PC-3 (cell line): ENCODE data around the gene ZBTB24. TPM values are rescaled to one million over a fixed set of nuclear protein-coding genes. Genes with fewer than 3 reads are reported as not detected.
A peak's percentile ranks its signal among the peaks of the same experiment; 100 is the strongest.
"Not testable (repeated sequence)": the region's sequence is repeated elsewhere in the genome, so short reads cannot be mapped to it uniquely, and the experiment has no call there.

Source experiments
- ATAC-seq: fragments of 200-7000 bp; cut with Tn5 transposase; 2 replicates; pipeline ENCODE4 v1.9.1; 2020; ENCODE audit warnings: mild to moderate bottlenecking, moderate library complexity
- BruUV-seq: library from RNA; stranded (reverse); fragments of 400-500 nt; replicated peaks from 2 replicates; lab custom pipeline; 2021; lab: Mats Ljungman, UMichigan
- CTCF ChIA-PET: fragments of 300-600 bp; sonication (Branson Sonifier 250); formaldehyde crosslinking; loops from one replicate; lab custom pipeline; 2022; ENCODE audit warnings: antibody characterized with exemption; lab: Charles Lee
- POLR2A ChIA-PET: fragments of 300-600 bp; sonication (Branson Sonifier 250); formaldehyde crosslinking; loops from one replicate; lab custom pipeline; 2022; ENCODE audit warnings: antibody characterized with exemption; ENCODE audit not compliant: unreplicated experiment; lab: Charles Lee
- DNase-seq: peaks from one replicate; pipeline ENCODE4 v3.0.0-alpha.2; 2015
- H2AFZ ChIP-seq: fragments of 300-600 bp; sonication (generic); 2 replicates; pipeline ENCODE4 v1.6.0; 2016; ENCODE audit warnings: antibody characterized with exemption, low read length
- H3F3A ChIP-seq: fragments of 300-600 bp; sonication (generic); one replicate; pipeline ENCODE4 v1.6.0; 2017; ENCODE audit warnings: antibody characterized with exemption, low read length, control low read depth, mild to moderate bottlenecking; ENCODE audit not compliant: unreplicated experiment
- H3K27ac ChIP-seq: fragments of 300-600 bp; sonication (generic); 2 replicates; pipeline ENCODE4 v1.5.1; 2016; ENCODE audit warnings: mild to moderate bottlenecking, low read length
- H3K27me3 ChIP-seq: fragments of 300-600 bp; sonication (generic); 2 replicates; pipeline ENCODE4 v1.6.1; 2016; ENCODE audit warnings: low read length, mixed read lengths
- H3K36me3 ChIP-seq: fragments of 300-600 bp; sonication (generic); 2 replicates; pipeline ENCODE4 v1.6.1; 2016; ENCODE audit warnings: low read depth, mixed run types, low read length, mixed read lengths
- H3K4me1 ChIP-seq: fragments of 300-600 bp; sonication (generic); 2 replicates; pipeline ENCODE4 v1.5.1; 2016; ENCODE audit warnings: low read length; ENCODE audit not compliant: insufficient read depth
- H3K4me2 ChIP-seq: fragments of 300-600 bp; sonication (generic); 2 replicates; pipeline ENCODE4 v1.6.0; 2016; ENCODE audit warnings: low read length
- H3K4me3 ChIP-seq: fragments of 300-600 bp; sonication (generic); 2 replicates; pipeline ENCODE4 v1.5.1; 2016; ENCODE audit warnings: mild to moderate bottlenecking, low read length, mixed read lengths
- H3K79me2 ChIP-seq: fragments of 300-600 bp; sonication (generic); 2 replicates; pipeline ENCODE4 v1.6.1; 2017; ENCODE audit warnings: low read length, mixed read lengths
- H3K9ac ChIP-seq: fragments of 300-600 bp; sonication (generic); 2 replicates; pipeline ENCODE4 v1.6.0; 2016; ENCODE audit warnings: mild to moderate bottlenecking, low read length
- H3K9me2 ChIP-seq: fragments of 300-600 bp; sonication (generic); replicated peaks from 2 replicates; pipeline ENCODE4 v1.6.1; 2016; ENCODE audit warnings: mixed run types, low read length, mixed read lengths
- H3K9me3 ChIP-seq: fragments of 300-600 bp; sonication (generic); 2 replicates; pipeline ENCODE4 v1.6.1; 2016; ENCODE audit warnings: low read length, mixed read lengths
- H4K20me1 ChIP-seq: fragments of 300-600 bp; sonication (generic); 2 replicates; pipeline ENCODE4 v1.6.1; 2016; ENCODE audit warnings: low read length, mixed read lengths
- CTCF ChIP-seq: fragments of 300-600 bp; sonication (generic); conservative IDR thresholded peaks from 2 replicates; pipeline ENCODE4 v1.5.1; 2017; ENCODE audit warnings: antibody characterized with exemption, low read depth, mild to moderate bottlenecking, low read length
- EZH2 ChIP-seq: fragments of 300-600 bp; sonication (generic); IDR thresholded peaks from one replicate; pipeline ENCODE4 v1.6.1; 2017; ENCODE audit warnings: antibody characterized with exemption, mild to moderate bottlenecking, low read length; ENCODE audit not compliant: unreplicated experiment
- EZH2phosphoT487 ChIP-seq: fragments of 300-600 bp; sonication (generic); IDR thresholded peaks from 2 replicates; pipeline ENCODE4 v1.6.1; 2018; ENCODE audit warnings: mild to moderate bottlenecking, antibody characterized with exemption, low read length, borderline replicate concordance
- intact Hi-C: fragments of 100-400 bp; cut with micrococcal nuclease; formaldehyde crosslinking; loops from 2 replicates; pipeline ENCODE4 v1.9.0; 2023
- total RNA-seq: library from RNA; depleted of rRNA; stranded (reverse); fragments of >200 nt; gene quantifications from 2 replicates; pipeline ENCODE4 v1.2.3, GENCODE V29; 2014

ZBTB24 gene
- total RNA-seq, 1 experiment from 2014 or later = 6.1 TPM

- no peak for ATAC-seq
- intact Hi-C loops = no loop called here
- H2AFZ ChIP-seq = no peak overlapping the region
- no TSS peak for BruUV-seq
- CTCF ChIA-PET = no interaction called here
- no peak for DNase-seq
- H4K20me1 ChIP-seq = no peaks in the 10 kb centered on the region
- no peaks in the 10 kb centered on the region for H3K9me2 ChIP-seq
- peaks cover 23% of the 10 kb centered on the region for H3K36me3 ChIP-seq
- H3K79me2 ChIP-seq = no peaks in the 10 kb centered on the region
- no peak overlapping the region for H3K27ac ChIP-seq
- TF ChIP-seq CTCF (no peak), EZH2 (no peak), EZH2phosphoT487 (no peak)
- peaks cover 6% of the 10 kb centered on the region; the same call in 1 of the 2 replicates for H3K4me1 ChIP-seq
- no peak overlapping the region for H3K4me3 ChIP-seq
- no peaks in the 10 kb centered on the region for H3K9me3 ChIP-seq
- H3K27me3 ChIP-seq = no peaks in the 10 kb centered on the region
- H3K9ac ChIP-seq = no peak overlapping the region
- no peaks in the 10 kb centered on the region for H3F3A ChIP-seq
- H3K4me2 ChIP-seq = no peak overlapping the region
- POLR2A ChIA-PET = no interaction called here
Measured at GRCh38 chr6:109465772-109466171, 17.2 kb downstream of the ZBTB24 start.

DNA sequence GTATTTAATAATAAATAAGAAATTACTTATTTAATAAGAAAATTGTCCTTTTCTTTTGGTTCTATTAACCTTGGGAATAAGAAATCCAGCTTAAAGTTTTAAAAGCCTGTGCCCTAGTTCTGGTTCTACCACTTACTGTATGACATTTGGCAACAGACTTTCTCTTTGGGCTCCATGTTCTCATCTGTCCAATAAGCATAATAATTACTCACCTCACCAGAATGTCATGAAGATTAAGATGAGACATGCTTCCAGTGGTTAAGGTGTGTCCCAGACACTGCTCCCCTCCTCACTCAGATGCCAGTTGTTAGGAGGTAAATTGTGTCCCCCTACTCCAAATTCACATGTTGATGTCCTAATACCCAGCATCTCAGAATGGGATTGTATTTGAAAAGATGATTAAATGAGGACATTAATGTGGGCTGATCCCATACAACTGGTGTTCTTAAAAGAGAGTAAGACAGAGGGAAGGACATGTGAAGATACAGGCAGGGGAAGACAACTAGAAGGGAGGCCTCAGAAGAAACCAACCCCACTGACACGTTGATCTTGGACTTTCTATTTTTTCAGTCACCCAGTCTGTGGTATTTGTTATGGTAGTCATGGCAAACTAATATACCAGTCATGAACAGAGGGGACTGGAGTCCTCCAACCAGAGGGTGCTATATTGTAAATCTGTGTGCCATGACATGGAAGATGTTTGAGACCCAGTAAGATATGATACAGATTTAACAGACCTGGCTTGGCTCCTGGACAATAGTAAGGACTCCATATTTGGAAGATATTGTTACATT is 21.1 kb downstream of the ZBTB24 start:
- DNase-seq = peak; percentile 41

DNA sequence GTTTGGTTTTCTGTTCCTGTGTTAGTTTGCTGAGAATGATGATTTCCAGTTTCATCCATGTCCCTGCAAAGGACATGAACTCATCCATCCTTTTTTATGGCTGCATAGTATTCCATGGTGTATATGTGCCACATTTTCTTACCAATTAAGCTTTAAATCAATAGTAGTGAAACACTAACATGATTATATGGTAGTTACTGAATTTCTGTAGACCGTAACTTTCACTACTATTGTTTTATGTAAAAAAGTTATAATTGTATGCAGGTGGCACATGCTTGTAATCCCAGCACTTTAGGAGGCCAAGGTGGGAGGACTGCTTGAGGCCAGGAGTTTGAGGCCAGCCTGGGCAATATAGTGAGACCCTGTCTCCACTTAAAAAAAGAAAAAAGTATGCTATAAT is 21.8 kb downstream of the ZBTB24 start:
- DNase-seq, H3F3A ChIP-seq, H3K4me3 ChIP-seq, ATAC-seq, intact Hi-C loops, BruUV-seq, H3K79me2 ChIP-seq, H2AFZ ChIP-seq, H3K4me2 ChIP-seq, H4K20me1 ChIP-seq, POLR2A ChIA-PET, H3K9ac ChIP-seq, H3K27ac ChIP-seq, H3K9me3 ChIP-seq, H3K9me2 ChIP-seq, H3K27me3 ChIP-seq, CTCF ChIA-PET: not testable (repeated sequence)
- H3K4me1 ChIP-seq = peaks cover 20% of the 10 kb centered on the region; the same call in 1 of the 2 replicates
- peaks cover 18% of the 10 kb centered on the region for H3K36me3 ChIP-seq

More for the DNA sequence above, 21.1 kb downstream of the ZBTB24 start:
- Histone ChIP-seq H3F3A (no peaks in the 10 kb centered on the region), H2AFZ (no peak overlapping the region), H3K27ac (no peak overlapping the region; the same call in 1 of the 2 replicates), H3K36me3 (peaks cover 22% of the 10 kb centered on the region), H3K4me2 (no peak overlapping the region), H3K27me3 (no peaks in the 10 kb centered on the region), H3K9ac (no peak overlapping the region), H3K9me2 (no peaks in the 10 kb centered on the region), H3K4me1 (peaks cover 13% of the 10 kb centered on the region; the same call in 1 of the 2 replicates), H4K20me1 (no peaks in the 10 kb centered on the region), H3K4me3 (no peak overlapping the region), H3K79me2 (no peaks in the 10 kb centered on the region), H3K9me3 (no peaks in the 10 kb centered on the region)
- intact Hi-C loops = no loop called here
- POLR2A ChIA-PET = no interaction called here
- CTCF ChIA-PET = no interaction called here
- no peak for ATAC-seq
- TF ChIP-seq EZH2phosphoT487 = no peak
- TF ChIP-seq CTCF = no peak
- no peak for TF ChIP-seq EZH2
- BruUV-seq = no TSS peak
